Peyer's patch (tissue), 4 donors: Measurements from ENCODE around the gene GASK1B.

Source experiments
- CTCF ChIP-seq, 6 experiments: fragments of 450-650 bp in 4 of 6; fragments of 200-600 bp in 2 of 6; sonication (generic) in 1 of 6; IDR thresholded peaks; one replicate each; pipeline ENCODE4 v1.5.1; 2017 to 2019; ENCODE audit warnings: antibody characterized with exemption in 6 of 6, mild to moderate bottlenecking in 3 of 6, moderate library complexity in 1 of 6
- POLR2A ChIP-seq, 2 donors: fragments of 450-650 bp; IDR thresholded peaks; one replicate each; pipeline ENCODE4 v1.5.1; 2017; ENCODE audit warnings: antibody characterized with exemption in 2 of 2, mild to moderate bottlenecking in 2 of 2, moderate library complexity in 2 of 2

GRCh38 chr4:158197194-158197776 lies 24.5 kb upstream of the GASK1B start:
- TF ChIP-seq CTCF (IDR thresholded peaks at IDR 0.05) (no peak), POLR2A (IDR thresholded peaks at IDR 0.05) (no peak)
